Epithelial cell of esophagus (primary cell): ENCODE results near the gene PTPRN2.

Experiments used
- DNase-seq: peaks from one replicate; pipeline ENCODE4 v3.0.0; 2010; ENCODE audit warnings: low read depth
- H3K4me3 ChIP-seq: 2 replicates; pipeline ENCODE4 v1.5.1; 2011; ENCODE audit warnings: mild to moderate bottlenecking, low read length, control low read depth
- CTCF ChIP-seq: IDR thresholded peaks from 2 replicates; pipeline ENCODE4 v1.5.1; 2011; ENCODE audit warnings: low read depth, mild to moderate bottlenecking, low read length, control low read depth, inconsistent platforms; ENCODE audit not compliant: insufficient read depth; ENCODE audit errors: missing control alignments

The PTPRN2 gene

GRCh38 chr7:157613575-157614322, 973.9 kb downstream of the PTPRN2 start:
- H3K4me3 ChIP-seq: no peak overlapping the region
- no peak for TF ChIP-seq CTCF
- DNase-seq: no peak

- H3K4me3 ChIP-seq: no peak overlapping the region
- DNase-seq: no peak
- no peak for TF ChIP-seq CTCF
Observed at GRCh38 chr7:157612664-157613561, 974.7 kb downstream of the PTPRN2 start.

GRCh38 chr7:157612009-157612663, 975.5 kb downstream of the PTPRN2 start:
- no peak for DNase-seq
- H3K4me3 ChIP-seq: no peak overlapping the region
- no peak for TF ChIP-seq CTCF

- no peak for TF ChIP-seq CTCF
- no peak overlapping the region for H3K4me3 ChIP-seq
- DNase-seq: no peak
Observed at GRCh38 chr7:157611341-157611740, 976.3 kb downstream of the PTPRN2 start.

- H3K4me3 ChIP-seq: no peak overlapping the region
- DNase-seq: no peak
- no peak for TF ChIP-seq CTCF
Observed at GRCh38 chr7:157610671-157611295, 976.8 kb downstream of the PTPRN2 start.

GRCh38 chr7:157609932-157610640, 977.5 kb downstream of the PTPRN2 start:
- TF ChIP-seq CTCF: no peak
- no peak overlapping the region for H3K4me3 ChIP-seq
- DNase-seq: no peak
